Stimulated activated CD4-positive, alpha-beta T cell treated with anti-CD3 and anti-CD28 coated beads, Interleukin-12 subunit alpha, Interleukin-12 subunit beta, amount 100 ng/mL, for 24 hours (primary cell): ENCODE results near the gene RNF133.

ENCODE experiments used
- DNase-seq, 2 experiments: peaks; one replicate each; pipeline ENCODE4 v3.0.0-alpha.2; 2020; ENCODE audit warnings: low read depth in 2 of 2

RNF133 gene, protein sequence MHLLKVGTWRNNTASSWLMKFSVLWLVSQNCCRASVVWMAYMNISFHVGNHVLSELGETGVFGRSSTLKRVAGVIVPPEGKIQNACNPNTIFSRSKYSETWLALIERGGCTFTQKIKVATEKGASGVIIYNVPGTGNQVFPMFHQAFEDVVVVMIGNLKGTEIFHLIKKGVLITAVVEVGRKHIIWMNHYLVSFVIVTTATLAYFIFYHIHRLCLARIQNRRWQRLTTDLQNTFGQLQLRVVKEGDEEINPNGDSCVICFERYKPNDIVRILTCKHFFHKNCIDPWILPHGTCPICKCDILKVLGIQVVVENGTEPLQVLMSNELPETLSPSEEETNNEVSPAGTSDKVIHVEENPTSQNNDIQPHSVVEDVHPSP

DNA sequence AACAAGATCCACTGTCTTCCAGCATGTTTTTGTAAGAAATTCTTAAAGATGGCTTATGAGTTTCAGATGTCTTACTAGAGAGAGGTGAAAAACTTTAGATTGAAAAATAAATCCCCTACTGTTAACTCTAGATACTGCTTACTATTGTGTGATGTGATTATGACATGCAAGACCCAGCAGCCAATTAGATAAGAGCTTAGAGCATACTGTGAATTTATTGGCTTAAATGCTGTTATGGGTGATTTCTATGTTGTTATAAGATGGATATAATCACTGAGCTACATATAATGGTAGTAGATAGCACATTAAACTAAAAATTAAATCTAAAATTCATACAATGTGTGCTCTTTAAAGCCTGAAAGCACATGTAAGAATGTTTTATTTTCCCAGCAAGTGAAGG, at the start of gene RNF133:
Gene RNF133, minus strand, starts transcription at position 101 of the 400 bp plus-strand sequence. CDS start 199 bp downstream, outside the sequence.
- no peak for DNase-seq

DNA sequence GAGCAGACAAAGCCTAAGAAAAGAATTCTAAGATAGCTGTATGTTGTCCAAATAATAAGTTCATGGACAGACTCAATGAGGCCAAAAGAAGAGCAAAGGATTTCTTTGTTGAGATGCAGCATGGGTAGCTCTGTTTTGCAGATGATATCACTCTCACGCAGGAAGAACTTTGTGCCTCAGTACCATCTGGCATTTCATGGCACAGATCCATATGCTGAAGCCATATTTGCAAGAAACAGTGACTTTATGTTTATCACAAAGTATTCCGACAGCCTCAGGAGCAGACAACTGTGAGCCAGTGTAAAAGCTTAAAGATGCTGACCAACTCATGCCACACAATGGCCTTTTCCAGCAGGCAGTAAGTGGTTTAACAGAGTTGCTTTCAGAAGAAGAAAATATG, 49.3 kb upstream of the RNF133 start:
- DNase-seq: no peak

DNA sequence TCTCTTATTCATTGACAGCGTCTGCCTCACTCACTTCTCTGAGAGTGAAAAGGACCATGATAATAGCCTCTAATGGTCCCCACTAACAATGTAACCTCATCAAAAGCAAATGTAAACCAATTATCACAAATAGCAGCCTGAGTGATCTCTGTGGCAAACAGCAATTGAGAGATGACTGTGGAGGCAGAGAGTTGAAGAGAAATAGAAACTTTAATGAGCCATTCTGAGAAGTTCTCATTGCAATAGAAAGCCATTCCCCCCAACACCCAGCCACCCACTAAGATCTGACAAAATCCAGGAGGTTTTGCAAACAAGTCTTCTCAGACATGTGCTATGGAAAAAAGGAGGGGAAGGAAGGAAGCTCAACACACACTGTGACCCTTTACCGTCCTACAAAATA, 48.0 kb upstream of the RNF133 start:
- no peak for DNase-seq

DNA sequence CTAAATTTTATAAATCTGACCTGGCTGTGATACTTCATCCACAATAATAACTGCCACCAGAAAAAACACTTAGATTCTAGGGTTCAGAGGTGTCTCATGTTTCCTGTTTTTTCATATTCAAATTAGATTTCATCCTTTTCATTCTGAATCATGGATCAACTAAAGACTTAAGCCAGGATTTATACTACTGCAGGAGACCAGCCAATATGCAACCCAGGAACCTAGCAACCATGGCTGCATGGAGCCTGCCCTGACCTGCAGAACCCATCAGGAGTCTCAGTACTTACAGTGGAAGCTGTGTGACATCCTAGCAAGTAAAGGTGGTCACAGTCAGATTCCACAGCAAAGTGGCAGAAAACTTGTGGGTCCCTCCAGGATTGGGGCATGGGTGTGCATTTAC, 44.3 kb upstream of the RNF133 start:
- no peak for DNase-seq

DNA sequence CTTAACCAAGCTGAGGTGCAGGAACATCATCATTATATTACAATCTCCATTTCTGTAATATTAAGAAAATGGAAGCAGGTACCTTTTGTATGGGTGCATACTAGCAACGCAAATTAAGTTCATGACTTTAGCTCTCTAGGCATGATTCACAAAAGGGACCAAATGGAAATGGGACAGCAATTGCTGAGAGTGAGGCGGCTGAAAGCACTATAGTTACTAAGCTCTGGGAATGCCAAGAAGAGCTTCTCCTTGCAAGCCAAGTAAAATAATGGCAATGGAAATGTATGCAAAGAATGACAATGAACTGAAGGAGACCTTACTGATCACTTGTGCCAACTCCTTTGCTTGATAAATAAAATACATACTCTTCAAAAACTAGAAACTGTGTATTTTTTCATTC, 40.0 kb upstream of the RNF133 start:
- no peak for DNase-seq

DNA sequence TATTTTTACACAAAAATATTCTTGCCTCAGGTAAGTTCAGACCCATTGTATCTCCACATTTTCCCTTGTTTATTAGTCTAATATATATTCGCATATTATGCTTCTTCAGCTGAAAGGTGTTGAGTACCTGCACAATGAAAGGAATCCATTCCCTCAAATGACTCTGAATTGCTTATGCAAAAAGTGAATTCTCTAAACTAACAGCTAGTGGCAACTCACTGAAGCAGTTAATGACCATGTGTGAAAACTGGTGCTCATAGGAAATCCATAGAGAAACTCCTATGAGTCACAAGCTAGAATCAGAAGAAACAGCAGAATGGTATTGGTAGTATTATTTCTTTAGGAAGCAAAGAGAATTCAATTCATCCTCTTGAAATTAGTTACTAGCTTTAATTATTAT, 37.3 kb upstream of the RNF133 start:
- DNase-seq: no peak

DNA sequence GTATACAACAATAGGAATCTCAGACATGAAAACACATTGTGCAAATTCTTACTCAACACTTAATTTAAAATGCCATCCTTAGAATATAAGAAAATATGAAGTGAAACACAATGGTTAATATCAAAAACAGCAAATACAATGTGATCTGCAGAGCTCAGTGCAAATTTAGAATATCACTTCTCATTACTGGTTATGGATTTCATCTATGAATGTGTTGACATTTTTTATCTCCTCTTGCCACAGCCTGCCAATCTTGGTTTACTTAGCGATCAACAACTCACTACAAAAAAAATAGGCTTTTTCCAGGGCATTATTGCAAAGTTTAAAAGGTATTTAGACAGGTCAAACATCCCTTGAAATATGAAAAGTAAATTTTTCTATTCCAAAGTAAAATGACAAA, 28.8 kb upstream of the RNF133 start:
- no peak for DNase-seq

DNA sequence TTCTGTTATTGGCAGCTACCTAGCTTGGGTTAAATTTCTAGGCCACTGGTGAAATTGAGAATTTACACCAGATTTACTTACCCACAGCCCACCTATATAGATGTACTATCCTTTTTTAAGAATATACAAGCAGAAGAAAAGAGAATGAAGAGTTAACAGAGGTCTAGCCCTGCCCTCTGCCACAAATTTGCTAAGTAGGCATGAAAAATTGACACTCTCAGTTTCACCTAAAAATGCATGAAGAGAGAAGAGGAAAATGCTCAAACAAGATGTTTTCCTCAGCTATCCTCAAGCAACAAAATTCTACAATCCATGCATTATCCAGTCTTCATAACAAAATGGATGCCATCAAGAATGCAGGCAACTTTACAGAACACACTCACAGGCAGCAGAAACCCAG, 28.4 kb upstream of the RNF133 start:
- no peak for DNase-seq

DNA sequence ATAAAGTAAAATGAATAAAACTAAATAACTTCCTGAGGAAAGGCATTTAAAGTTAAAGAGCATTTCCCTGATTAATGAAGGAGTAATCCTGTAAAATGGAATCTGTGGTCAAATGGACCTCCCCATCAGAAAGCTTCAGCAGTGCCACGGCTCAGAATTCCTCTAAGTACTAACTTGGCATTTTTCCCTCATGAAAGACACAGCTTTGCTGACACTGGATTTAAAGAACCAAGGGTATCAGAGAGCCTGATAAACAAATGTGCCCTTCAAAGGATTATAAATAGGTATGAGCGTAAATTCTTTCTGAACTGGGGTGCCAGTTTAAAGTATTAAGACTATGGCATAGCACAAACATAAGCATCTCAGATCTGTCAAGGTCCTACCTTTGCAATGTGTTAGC, 28.0 kb upstream of the RNF133 start:
- DNase-seq: no peak

DNA sequence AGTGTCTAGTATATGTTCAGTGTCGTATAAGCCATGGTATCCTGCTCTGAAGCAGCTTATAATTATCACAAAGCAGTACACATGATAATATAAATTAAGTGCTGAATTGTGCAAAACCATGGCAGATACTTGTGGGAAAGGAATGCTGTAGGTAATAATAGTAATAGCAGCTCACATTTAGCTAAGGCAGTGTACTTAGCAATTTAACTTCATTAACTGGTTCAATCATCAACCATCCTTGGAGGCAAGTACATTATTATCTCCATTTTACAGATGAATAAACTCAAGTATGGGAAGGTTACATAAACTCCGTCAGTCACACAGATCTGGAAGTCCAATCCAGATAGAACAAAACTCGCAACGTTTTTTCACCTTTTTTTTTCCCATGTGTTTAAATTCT, 25.4 kb upstream of the RNF133 start:
- no peak for DNase-seq

DNA sequence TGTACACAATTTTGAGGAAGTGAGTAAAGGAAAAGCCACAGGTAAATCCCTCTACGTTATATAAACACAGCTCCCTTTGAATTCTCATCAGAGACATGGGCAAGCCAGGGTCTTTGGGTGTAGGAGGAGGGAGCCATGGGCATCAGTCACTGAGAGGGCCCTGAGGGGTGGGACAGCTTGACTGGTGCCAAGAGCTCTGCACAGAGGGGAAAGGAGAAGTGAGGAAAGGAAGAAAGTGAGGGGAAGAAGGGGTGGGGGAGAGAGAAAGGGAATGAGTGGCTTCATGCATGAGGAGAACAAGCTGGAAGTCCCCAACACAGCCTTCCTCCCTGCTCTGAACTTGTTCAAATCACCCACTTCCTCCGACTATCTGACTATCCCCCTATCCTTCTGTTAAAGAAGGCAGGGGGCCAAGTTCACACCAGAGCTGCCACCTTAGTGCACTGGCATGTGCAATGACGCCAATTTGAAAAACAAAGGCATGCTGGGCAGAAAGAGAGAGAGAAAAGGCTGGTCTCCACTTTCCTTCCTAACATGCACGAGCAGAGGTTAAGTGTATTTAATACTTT, 20.2 kb upstream of the RNF133 start:
- DNase-seq: no peak

DNA sequence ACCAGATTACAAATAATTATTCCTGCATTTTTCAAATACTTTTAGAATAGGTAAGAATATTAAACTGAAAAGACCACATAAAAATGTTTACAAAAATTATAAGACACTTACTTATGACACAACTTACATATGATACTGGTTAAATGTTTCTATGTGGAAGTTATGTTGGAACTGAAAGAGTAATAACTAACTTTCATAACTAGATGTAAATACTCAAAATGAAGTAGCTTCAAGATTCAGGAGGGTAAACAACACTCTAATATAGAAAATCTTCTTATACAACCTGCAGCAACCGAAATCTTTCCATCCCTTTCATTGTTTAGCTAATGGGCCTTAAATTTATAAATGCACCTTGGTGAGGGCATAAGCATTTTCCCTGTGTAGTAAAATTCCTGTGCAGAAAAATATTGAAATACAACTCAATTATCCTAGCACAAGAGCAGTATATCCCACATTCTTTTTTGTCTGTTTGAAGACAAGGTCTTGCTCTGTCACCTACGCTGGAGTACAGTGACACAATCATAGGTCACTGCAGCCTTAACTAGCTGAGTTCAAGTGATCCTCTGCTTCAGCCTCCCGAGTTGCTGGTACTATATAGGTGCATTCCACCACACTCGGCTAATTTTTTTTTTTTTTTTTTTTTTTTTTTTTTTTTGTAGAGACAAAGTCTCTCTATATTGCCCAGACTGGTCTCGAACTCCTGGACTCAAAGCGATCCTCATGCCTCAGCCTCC, 18.6 kb upstream of the RNF133 start:
- DNase-seq: no peak

DNA sequence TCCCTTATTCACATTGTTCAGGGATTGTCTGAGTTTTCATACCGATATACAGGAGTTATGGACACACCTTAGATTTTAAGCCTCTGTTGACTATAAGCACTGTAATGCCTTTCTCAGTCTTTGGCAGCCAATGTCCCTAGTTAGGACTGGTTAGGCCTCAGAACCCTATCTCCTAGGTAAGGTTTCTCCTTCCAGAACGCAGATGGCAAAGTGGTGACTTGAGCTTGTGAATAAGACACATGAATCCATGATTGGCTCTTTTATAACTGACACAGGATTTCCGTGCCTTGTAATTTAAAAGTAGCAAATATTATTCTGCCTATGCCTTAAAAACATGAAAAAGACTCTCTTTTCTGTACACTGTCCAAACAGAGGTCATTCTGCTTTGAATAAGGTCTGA, 16.3 kb upstream of the RNF133 start:
- no peak for DNase-seq

DNA sequence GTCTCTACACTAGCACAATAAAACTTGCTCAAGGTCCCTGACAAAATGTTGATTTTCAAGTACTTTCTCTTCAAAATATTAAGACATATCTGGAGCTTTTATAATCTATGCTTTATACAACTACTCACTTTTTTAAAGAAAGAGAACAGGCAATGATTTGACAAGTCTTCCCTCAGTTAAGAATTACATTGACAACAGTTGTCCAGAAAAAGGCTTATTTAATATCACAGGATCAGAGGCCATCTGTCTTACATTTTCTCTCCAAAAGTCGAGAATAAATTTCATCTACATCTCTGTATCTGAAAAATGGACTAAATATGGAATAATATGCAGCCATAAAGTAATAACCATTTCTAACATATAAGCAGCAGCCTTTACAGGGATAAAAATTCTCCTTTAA, 12.0 kb upstream of the RNF133 start:
- DNase-seq: no peak

DNA sequence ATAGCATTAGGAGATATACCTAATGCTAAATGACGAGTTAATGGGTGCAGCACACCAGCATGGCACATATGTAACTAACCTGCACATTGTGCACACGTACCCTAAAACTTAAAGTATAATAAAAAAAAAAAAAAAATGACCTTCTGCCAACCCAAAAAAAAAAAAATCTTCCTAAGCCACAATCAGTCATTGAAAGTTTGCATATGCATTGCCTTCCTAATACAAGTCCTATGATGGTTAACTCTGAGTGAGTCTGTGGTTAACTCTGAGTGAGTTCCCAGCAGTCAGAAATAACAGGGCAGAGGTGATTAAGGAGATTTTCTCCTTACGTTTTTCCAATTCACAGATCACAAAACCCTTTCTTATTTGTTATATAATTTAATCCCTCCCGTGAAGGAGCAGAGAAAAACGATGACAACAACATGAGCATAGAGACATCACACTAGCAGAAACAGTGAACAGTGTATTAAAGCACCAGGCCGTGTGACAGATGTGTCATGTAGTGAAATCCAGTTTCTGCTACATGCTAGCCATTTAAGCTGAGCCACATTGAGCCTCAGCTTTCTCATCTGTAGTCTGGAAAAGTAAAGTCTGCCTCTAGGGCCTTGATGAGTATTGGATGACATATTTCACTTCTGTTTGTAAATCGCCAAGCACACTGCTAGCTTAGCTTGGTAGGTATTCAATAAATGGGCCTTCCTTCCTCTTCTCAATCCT, 11.2 kb upstream of the RNF133 start:
- no peak for DNase-seq

DNA sequence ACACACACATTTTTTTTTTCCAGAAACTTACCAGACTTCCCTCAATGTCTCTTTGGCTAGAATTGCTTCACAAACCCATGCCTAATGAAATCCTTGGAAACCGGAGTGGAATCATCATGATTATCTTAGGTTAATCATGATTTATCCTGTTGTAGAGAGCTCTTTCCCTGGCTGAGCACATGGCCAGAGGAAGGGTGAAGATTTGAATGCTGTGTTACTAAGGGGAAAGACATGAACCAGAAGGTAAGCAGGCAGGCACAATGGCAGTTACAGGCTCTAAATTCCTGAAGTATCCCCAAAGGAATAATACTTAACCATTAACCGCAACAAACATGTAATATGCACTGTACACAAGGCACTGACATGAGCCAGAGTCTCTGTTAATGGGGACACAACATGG, 7.9 kb upstream of the RNF133 start:
- DNase-seq: no peak

DNA sequence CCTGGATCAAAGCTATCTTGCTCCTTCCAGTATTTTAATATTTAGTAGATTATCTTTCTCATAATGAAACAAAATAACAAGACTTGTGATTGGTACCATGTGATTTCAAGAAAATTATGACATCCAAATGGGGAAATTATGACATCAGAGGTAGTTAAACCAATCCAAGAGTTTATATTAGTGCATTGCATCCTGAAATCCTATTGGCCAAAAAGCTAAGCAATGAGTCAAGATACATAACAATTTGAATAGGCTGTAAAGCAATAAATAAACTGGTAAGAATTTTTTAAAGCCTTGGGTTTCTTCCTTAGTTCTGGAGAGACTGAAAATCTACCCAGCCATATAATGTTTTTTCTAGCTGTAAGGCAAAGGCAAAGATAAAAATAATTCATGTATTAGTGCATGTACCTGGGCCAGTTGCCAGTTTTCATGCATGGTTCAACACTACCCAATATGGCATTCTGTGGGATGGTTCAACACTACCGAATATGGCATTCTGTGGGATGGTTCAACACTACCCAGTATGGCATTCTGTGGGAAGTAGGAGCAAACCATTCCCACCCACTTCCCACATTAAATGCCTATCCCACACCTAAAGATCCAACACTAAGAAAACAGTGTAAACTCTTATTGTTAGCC, 4.1 kb upstream of the RNF133 start, which contains the start of gene RNF148:
Gene RNF148, minus strand, starts transcription at position 51 of the 639 bp plus-strand sequence. CDS start 172 bp downstream, outside the sequence.
- no peak for DNase-seq

DNA sequence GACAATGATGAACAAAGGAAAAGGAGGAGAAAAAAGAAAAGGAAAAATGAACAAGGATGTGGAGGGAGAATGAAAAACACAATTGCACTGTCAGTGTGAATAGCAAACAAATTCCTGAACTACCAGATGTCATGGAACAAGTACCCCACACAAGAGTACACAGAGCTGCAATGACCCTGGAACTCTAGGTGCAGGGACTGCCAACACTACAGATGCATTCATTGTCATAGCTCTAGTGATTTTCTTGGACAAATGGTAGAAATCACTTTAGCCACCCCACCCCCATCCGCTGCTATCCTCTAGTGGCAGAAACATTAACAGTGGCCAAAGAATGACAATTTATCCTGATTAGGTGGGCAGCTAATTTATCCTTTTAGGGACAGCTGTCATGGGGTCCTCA, 3.1 kb downstream of the RNF133 start:
- DNase-seq: no peak

DNA sequence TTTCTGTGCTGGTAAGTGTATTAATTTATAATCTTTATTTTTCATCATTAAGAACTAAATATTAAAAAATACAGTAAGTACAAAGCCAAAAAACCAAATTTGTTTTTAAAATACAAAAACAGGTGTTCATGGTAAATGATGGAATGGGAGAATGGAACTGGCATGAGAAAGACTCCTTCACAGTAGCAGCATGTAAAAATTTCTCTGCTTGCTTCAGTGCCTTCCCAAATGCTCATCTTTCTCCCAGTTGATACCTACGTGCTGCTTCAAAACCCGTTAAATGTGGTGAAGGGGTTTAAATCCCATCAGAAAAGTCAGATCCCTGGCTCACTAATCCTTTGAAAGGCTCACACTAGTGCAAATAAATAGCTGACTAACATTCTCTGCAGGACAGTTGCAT, 4.2 kb downstream of the RNF133 start:
- DNase-seq: no peak

DNA sequence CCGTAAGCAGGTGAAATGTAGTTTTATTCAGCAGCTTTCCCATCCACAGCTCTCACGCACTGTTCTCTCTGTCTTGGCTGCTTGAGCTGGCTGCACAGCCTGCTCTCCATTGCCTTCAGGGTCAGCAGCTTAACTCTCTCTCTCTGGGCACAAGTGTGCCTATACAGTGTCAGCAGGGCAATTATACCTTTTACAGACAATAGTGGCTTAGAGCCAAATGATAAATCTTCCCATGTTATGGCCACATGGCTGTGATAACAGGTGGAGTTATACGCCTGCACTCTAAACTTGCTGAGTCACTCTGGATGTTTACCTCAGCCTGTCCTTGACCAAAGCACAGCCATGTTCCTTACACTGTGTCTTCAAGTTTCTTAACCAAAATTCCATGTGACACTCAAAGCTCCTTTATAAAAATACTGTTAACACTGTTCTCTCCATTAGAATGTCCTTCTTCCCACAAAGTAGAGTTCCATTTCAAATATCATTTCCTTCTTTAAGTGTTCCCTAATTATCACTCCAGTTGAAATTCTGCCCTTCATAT, 6.1 kb downstream of the RNF133 start:
- no peak for DNase-seq

DNA sequence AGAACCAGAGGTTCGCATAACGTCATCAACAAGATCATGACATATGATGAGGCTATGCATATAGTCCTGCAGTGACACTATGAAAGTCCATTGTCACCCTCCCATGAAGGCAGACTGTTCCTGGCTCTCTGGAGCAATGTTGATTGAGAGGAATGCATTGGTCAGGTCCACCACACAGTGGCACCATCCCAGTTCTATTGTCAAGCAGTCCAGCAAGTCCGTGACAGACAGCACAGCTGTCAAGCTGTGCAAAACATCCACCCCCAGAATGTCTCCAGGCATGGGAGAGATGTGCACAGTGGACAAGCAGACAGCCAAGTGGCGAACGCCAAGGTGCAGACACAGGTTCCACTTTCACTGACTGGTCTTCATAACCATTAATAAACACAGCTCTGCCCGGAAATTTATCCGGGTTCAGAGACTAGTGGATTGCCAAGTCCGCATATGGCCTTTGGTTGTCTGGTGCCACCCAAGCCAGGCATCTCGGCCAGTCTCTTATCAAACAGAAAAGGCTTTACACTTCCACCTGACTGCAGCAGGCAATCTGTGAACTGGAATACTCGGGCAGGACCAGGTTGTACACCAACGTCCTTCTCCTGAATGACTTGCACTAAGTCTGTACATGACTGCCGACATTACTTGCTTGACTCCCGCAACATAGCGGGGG, 7.2 kb downstream of the RNF133 start:
- no peak for DNase-seq
